Effector memory CD4-positive, alpha-beta T cell (primary cell): ENCODE data around the gene TUBA8.

Experiments
- DNase-seq, 3 donors: peaks; one replicate each; pipeline ENCODE4 v3.0.0-alpha.2; 2020
- H3K27ac ChIP-seq: 2 replicates; pipeline ENCODE4 v1.7.0; 2013; ENCODE audit warnings: mild to moderate bottlenecking, low read length, moderate library complexity; ENCODE audit not compliant: insufficient read depth, poor library complexity, severe bottlenecking
- H3K27me3 ChIP-seq: replicated peaks from 2 replicates; pipeline ENCODE4 v1.7.0; 2013; ENCODE audit warnings: mild to moderate bottlenecking, low read length; ENCODE audit not compliant: insufficient read depth, control insufficient read depth, poor library complexity, severe bottlenecking
- H3K36me3 ChIP-seq: 2 replicates; pipeline ENCODE4 v1.7.0; 2013; ENCODE audit warnings: mild to moderate bottlenecking, low read length, moderate library complexity; ENCODE audit not compliant: control insufficient read depth, insufficient read depth
- H3K4me1 ChIP-seq: 2 replicates; pipeline ENCODE4 v1.7.0; 2013; ENCODE audit warnings: low read length, mild to moderate bottlenecking; ENCODE audit not compliant: control insufficient read depth, insufficient read depth, poor library complexity, severe bottlenecking
- H3K4me3 ChIP-seq: 2 replicates; pipeline ENCODE4 v1.7.0; 2013; ENCODE audit warnings: low read length, low read depth, mild to moderate bottlenecking; ENCODE audit not compliant: insufficient read depth, poor library complexity, severe bottlenecking
- H3K9me3 ChIP-seq: 2 replicates; pipeline ENCODE4 v1.7.0; 2013; ENCODE audit warnings: mild to moderate bottlenecking, low read length, moderate library complexity; ENCODE audit not compliant: control insufficient read depth

Gene TUBA8

GRCh38 chr22:18087350-18087855 is 23.2 kb upstream of the TUBA8 start:
- Histone ChIP-seq H3K27me3 (no peaks in the 10 kb centered on the region), H3K36me3 (peaks cover 65% of the 10 kb centered on the region), H3K9me3 (no peaks in the 10 kb centered on the region), H3K4me1 (peaks cover 4% of the 10 kb centered on the region), H3K27ac (no peak overlapping the region), H3K4me3 (no peak overlapping the region)
- DNase-seq: no peak

GRCh38 chr22:18088825-18089568 is 21.6 kb upstream of the TUBA8 start:
- H3K9me3 ChIP-seq: no peaks in the 10 kb centered on the region
- H3K27ac ChIP-seq: no peak overlapping the region
- H3K36me3 ChIP-seq: peaks cover 49% of the 10 kb centered on the region
- H3K27me3 ChIP-seq: no peaks in the 10 kb centered on the region
- DNase-seq: no peak
- H3K4me1 ChIP-seq: peaks cover 4% of the 10 kb centered on the region
- no peak overlapping the region for H3K4me3 ChIP-seq

- DNase-seq: no peak
- H3K36me3 ChIP-seq: peaks cover 37% of the 10 kb centered on the region
- peaks cover 4% of the 10 kb centered on the region for H3K4me1 ChIP-seq
- no peaks in the 10 kb centered on the region for H3K27me3 ChIP-seq
- no peak overlapping the region for H3K27ac ChIP-seq
- H3K4me3 ChIP-seq: no peak overlapping the region
- H3K9me3 ChIP-seq: no peaks in the 10 kb centered on the region
These were observed 20.3 kb upstream of the TUBA8 start for GRCh38 chr22:18090286-18090685.

GRCh38 chr22:18091478-18091877 is 19.1 kb upstream of the TUBA8 start:
- Histone ChIP-seq H3K9me3 (no peaks in the 10 kb centered on the region), H3K4me1 (peaks cover 4% of the 10 kb centered on the region), H3K36me3 (peaks cover 25% of the 10 kb centered on the region), H3K27ac (peak overlapping the region; percentile 79), H3K4me3 (peak overlapping the region; percentile 30), H3K27me3 (no peaks in the 10 kb centered on the region)
- no peak for DNase-seq

- Histone ChIP-seq H3K36me3 (peaks cover 22% of the 10 kb centered on the region), H3K27ac (peak overlapping the region; percentile 79), H3K27me3 (no peaks in the 10 kb centered on the region), H3K9me3 (no peaks in the 10 kb centered on the region), H3K4me3 (peak overlapping the region; percentile 30), H3K4me1 (peaks cover 4% of the 10 kb centered on the region)
- peak in 2 of 3 donors; percentile 10 to 17 for DNase-seq
These were observed 18.6 kb upstream of the TUBA8 start for GRCh38 chr22:18091916-18092526.

- no peak overlapping the region for H3K4me3 ChIP-seq
- no peak overlapping the region for H3K27ac ChIP-seq
- no peaks in the 10 kb centered on the region for H3K9me3 ChIP-seq
- no peak for DNase-seq
- peaks cover 6% of the 10 kb centered on the region for H3K36me3 ChIP-seq
- peaks cover 4% of the 10 kb centered on the region for H3K4me1 ChIP-seq
- no peaks in the 10 kb centered on the region for H3K27me3 ChIP-seq
These were observed 16.9 kb upstream of the TUBA8 start for GRCh38 chr22:18093661-18094060.

GRCh38 chr22:18095101-18095805 is 15.4 kb upstream of the TUBA8 start:
- Histone ChIP-seq H3K36me3 (peaks cover 9% of the 10 kb centered on the region), H3K9me3 (no peaks in the 10 kb centered on the region), H3K4me3 (no peak overlapping the region), H3K4me1 (no peaks in the 10 kb centered on the region), H3K27me3 (no peaks in the 10 kb centered on the region), H3K27ac (no peak overlapping the region)
- DNase-seq: no peak

GRCh38 chr22:18096823-18097222 is 13.8 kb upstream of the TUBA8 start:
- Histone ChIP-seq H3K4me1 (no peaks in the 10 kb centered on the region), H3K9me3 (no peaks in the 10 kb centered on the region), H3K4me3 (no peak overlapping the region), H3K36me3 (peaks cover 11% of the 10 kb centered on the region), H3K27ac (no peak overlapping the region), H3K27me3 (no peaks in the 10 kb centered on the region)
- no peak for DNase-seq

GRCh38 chr22:18100781-18101180 is 9.8 kb upstream of the TUBA8 start:
- Histone ChIP-seq H3K36me3 (peaks cover 15% of the 10 kb centered on the region), H3K27me3 (no peaks in the 10 kb centered on the region), H3K4me3 (no peak overlapping the region), H3K4me1 (no peaks in the 10 kb centered on the region), H3K27ac (no peak overlapping the region), H3K9me3 (no peaks in the 10 kb centered on the region)
- no peak for DNase-seq

- Histone ChIP-seq H3K4me3 (no peak overlapping the region), H3K36me3 (peaks cover 15% of the 10 kb centered on the region), H3K27ac (no peak overlapping the region), H3K27me3 (no peaks in the 10 kb centered on the region), H3K4me1 (no peaks in the 10 kb centered on the region), H3K9me3 (no peaks in the 10 kb centered on the region)
- DNase-seq: no peak
These were observed 9.1 kb upstream of the TUBA8 start for GRCh38 chr22:18101536-18101935.
